Fibroblast of skin of left quadriceps (primary cell): ENCODE data around the gene NEK11.

ENCODE experiments used
- DNase-seq, 2 experiments: peaks; one replicate each; pipeline ENCODE4 v3.0.0-alpha.2; 2013; ENCODE audit warnings: low read depth in 2 of 2

The NEK11 gene

GRCh38 chr3:131026321-131027151 lies at the start of gene NEK11, which contains the start of gene ASTE1:
Gene NEK11, plus strand, starts transcription at chr3:131026877. Its CDS starts 2,832 bp downstream, at chr3:131029709.
Gene ASTE1, minus strand, starts transcription at chr3:131026825. Its CDS starts 1,519 bp downstream, at chr3:131025306.
- peak; percentile 53 for DNase-seq

GRCh38 chr3:130979117-130979516 lies 47.6 kb upstream of the NEK11 start:
- no peak for DNase-seq

- no peak for DNase-seq
These were observed 45.2 kb upstream of the NEK11 start for GRCh38 chr3:130981469-130981868.

GRCh38 chr3:130990282-130990681 lies 36.4 kb upstream of the NEK11 start:
- DNase-seq, result no peak

- no peak for DNase-seq
These were observed 35.6 kb upstream of the NEK11 start for GRCh38 chr3:130991126-130991525.

- DNase-seq, result no peak
These were observed 34.3 kb upstream of the NEK11 start for GRCh38 chr3:130992344-130992743.

- DNase-seq, result peak in 1 of 2 experiments; percentile 14
These were observed 29.4 kb upstream of the NEK11 start for GRCh38 chr3:130997289-130997688.

- DNase-seq, result no peak
These were observed 25.6 kb upstream of the NEK11 start for GRCh38 chr3:131001071-131001470.

GRCh38 chr3:131004603-131005002 lies 22.1 kb upstream of the NEK11 start:
- no peak for DNase-seq

GRCh38 chr3:131007256-131007655 lies 19.4 kb upstream of the NEK11 start:
- no peak for DNase-seq

GRCh38 chr3:131007782-131008181 lies 18.9 kb upstream of the NEK11 start:
- DNase-seq, result no peak

GRCh38 chr3:131008326-131008725 lies 18.4 kb upstream of the NEK11 start:
- DNase-seq, result no peak

GRCh38 chr3:131009698-131010097 lies 17.0 kb upstream of the NEK11 start:
- DNase-seq, result no peak

- DNase-seq, result no peak
These were observed 7.7 kb upstream of the NEK11 start for GRCh38 chr3:131018970-131019369.

GRCh38 chr3:131020122-131020693 lies 6.5 kb upstream of the NEK11 start:
- DNase-seq, result no peak

GRCh38 chr3:131025539-131025938 lies 1.1 kb upstream of the NEK11 start:
- no peak for DNase-seq

GRCh38 chr3:131028844-131029243 lies 2.2 kb downstream of the NEK11 start:
- no peak for DNase-seq

GRCh38 chr3:131031660-131032059 lies 5.0 kb downstream of the NEK11 start:
- peak; percentile 34 to 40 for DNase-seq

GRCh38 chr3:131033480-131034080 lies 6.9 kb downstream of the NEK11 start:
- DNase-seq, result peak; percentile 27 to 28

GRCh38 chr3:131036200-131036816 lies 9.6 kb downstream of the NEK11 start:
- peak in 1 of 2 experiments; percentile 25 for DNase-seq

- DNase-seq, result no peak
These were observed 10.3 kb downstream of the NEK11 start for GRCh38 chr3:131036986-131037385.

- no peak for DNase-seq
These were observed 11.6 kb downstream of the NEK11 start for GRCh38 chr3:131038326-131038725.
